GM12864 (cell line): Measurements from ENCODE around the gene PTPRG.
"Not testable (repeated sequence)": the region's sequence is repeated elsewhere in the genome, so short reads cannot be mapped to it uniquely, and the experiment has no call there.

ENCODE experiments used
- DNase-seq: peaks from one replicate; pipeline ENCODE4 v3.0.0-alpha.2; 2011; ENCODE audit warnings: low read depth
- H3K4me3 ChIP-seq: 2 replicates; pipeline ENCODE4 v1.5.1; 2011; ENCODE audit warnings: mild to moderate bottlenecking, low read depth, low read length, control low read depth
- TF ChIP-seq, protein P1 (sequence below): IDR thresholded peaks from 2 replicates; pipeline ENCODE4 v1.5.1; 2011; ENCODE audit warnings: low read depth, mild to moderate bottlenecking, moderate library complexity, low read length, control low read depth, inconsistent platforms; ENCODE audit errors: missing control alignments

The PTPRG gene

DNA sequence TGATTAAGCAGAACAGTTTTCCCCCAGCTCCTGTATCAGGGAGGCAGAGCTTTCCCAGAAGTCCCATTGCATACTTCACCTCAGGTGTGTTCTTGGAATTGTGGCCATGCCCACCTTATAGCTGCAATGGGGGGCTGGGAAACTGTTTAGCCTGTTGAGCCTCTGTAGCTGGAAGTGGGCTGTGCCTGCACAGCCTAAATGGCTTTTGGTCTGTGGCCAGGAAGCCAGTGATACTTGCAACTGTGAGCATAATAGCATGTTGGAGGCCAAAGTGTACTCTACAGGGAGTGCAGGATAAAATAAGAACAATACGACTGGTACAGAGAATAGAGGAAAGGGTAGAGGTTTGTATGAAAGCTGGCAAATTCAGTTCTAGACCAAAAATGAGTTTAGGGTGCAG lies 248.5 kb downstream of the PTPRG start:
- TF ChIP-seq, protein P1, sequence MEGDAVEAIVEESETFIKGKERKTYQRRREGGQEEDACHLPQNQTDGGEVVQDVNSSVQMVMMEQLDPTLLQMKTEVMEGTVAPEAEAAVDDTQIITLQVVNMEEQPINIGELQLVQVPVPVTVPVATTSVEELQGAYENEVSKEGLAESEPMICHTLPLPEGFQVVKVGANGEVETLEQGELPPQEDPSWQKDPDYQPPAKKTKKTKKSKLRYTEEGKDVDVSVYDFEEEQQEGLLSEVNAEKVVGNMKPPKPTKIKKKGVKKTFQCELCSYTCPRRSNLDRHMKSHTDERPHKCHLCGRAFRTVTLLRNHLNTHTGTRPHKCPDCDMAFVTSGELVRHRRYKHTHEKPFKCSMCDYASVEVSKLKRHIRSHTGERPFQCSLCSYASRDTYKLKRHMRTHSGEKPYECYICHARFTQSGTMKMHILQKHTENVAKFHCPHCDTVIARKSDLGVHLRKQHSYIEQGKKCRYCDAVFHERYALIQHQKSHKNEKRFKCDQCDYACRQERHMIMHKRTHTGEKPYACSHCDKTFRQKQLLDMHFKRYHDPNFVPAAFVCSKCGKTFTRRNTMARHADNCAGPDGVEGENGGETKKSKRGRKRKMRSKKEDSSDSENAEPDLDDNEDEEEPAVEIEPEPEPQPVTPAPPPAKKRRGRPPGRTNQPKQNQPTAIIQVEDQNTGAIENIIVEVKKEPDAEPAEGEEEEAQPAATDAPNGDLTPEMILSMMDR: no peak
- DNase-seq: no peak
- H3K4me3 ChIP-seq: no peak overlapping the region

DNA sequence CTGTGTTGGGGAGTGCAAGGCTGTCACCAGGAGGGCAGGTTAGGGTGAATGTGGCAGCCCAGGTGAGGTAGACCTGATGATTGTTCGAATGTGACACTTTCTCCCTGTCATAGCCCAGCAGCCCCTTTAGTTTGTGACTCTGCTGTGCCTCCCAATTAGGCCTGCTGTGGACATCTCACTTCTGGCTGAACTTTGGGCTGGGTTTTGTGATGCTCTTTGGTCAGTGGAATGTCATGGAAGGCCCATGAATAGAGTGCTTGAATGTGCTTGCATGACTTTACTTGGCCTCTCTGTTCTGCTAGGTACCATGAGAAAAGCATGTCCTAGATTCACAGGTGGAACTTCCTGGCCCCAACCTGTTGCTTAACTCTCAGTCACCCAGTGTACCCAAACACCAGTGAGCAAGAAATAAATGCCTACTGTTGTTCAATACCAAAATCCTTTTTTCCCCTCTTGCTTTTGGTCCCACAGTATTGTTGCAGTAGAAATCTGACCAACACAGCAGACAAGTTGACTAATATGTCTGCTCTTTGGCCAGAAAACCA lies 249.7 kb downstream of the PTPRG start:
- no peak overlapping the region for H3K4me3 ChIP-seq
- DNase-seq: no peak
- TF ChIP-seq, protein P1: no peak

DNA sequence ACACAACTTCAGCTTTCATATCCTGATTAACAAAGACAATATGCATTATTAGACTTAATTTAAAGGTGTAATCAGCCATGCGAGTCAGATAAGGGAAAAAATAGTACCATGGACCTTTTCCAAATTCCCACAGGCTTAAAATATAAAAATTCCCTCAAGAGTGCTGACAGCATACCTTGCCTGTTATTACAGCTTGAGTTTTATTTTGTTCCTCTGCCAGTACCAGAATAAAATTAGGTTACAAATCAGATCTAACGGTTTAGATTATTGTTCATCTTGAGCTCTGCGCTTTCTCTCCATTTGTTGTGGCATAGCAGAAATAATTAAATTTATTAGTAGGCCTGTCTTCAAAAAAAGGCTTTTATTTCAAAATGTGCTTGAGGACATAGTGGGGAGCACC lies 250.3 kb downstream of the PTPRG start:
- no peak overlapping the region for H3K4me3 ChIP-seq
- no peak for DNase-seq
- TF ChIP-seq, protein P1: no peak

DNA sequence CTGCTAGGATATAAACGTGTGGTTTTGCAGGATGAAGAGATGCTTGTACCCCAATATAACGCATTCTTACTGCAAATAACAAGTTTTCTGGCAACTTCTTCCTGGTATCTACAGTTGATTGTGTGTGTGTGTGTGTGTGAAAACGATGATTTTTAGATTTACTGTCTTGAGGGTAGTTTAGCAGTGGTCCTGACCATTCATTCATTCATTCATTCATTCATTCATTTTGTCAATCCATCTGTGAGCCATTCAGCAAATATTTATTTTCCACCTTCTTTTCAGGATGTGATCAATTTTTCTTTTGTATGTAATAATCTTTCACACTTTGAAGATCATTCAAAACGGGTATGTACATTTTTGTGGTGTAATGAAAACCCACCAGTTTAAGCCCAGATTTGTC lies 250.7 kb downstream of the PTPRG start:
- H3K4me3 ChIP-seq: no peak overlapping the region
- TF ChIP-seq, protein P1: no peak
- no peak for DNase-seq

DNA sequence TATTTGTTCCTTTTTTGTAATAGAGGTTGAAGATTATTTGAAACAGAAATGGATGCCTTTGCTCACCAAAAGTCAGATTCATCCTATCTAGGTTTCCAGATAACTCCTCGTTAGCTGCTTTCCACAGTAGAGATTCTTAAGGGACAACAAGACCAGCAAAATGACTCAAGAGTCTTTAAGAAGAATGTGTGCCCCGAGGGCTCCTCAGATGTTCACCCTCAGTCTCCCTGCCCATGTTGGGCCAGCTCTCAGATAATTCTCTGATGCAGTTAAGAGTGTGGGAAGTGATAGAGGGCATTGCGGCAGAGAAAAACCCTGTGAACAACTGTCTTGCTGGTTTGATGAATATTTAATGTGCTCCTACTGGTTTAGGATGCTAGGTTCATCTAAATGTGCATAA lies 251.1 kb downstream of the PTPRG start:
- H3K4me3 ChIP-seq: no peak overlapping the region
- no peak for DNase-seq
- TF ChIP-seq, protein P1: no peak

DNA sequence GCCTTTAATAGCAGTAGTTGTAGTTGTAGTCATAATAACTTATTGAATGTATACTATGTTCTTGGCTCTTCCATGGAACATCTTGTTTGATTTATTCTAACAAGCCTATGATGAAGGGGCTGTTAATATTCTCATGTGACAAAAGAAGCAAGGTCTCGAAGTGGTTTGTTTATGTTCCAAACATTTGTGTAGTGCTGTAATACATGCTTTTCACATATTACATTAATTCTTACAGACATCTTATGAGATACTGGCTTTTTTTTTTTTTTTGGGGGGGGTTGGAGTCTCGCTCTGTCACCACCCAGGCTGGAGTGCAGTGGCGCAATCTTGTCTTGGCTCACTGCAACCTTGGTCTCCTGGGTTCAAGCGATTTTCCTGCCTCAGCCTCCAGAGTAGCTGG lies 252.3 kb downstream of the PTPRG start:
- DNase-seq: no peak
- TF ChIP-seq, protein P1: no peak
- H3K4me3 ChIP-seq: no peak overlapping the region

DNA sequence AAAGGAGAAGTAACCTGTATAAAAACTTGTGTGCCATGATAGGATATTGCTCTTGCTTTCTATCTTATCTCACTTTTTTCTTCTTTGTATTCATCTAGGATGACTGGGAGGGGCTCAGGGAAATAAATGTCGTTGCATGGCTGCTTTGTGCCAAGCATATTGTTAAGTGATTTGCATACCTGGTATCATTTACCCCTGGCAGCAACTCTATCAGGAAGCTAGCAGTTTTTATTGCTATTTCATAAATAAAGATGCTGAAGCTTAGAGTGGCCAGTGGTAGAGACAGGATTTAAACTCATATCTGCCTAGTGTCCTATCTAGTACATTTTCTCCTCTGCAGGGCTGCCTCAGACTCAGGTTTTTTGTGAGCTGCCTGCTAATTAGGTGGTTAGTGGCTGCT lies 253.3 kb downstream of the PTPRG start:
- no peak for DNase-seq
- H3K4me3 ChIP-seq: no peak overlapping the region
- TF ChIP-seq, protein P1: no peak

DNA sequence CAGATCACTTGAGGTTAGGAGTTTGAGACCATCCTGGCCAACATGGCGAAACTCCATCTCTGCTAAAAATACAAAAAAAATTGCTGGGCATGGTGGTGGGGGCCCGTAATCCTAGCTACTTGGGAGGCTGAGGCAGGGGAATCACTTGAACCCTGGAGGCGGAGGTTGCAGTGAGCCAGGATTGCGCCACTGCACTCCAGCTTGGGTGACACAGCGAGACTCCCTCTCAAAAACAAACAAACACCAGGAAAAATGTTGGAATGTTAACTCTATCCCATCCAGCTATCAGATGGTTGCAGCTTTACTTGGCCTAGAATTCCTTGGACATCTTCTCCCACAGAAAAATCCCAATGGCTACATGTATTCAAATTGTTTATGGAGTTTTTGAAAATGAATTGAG lies 254.9 kb downstream of the PTPRG start:
- DNase-seq, H3K4me3 ChIP-seq: not testable (repeated sequence)
